ENCODE results near the gene AP2A1. TPM values are rescaled to one million over a fixed set of nuclear protein-coding genes. Genes with fewer than 3 reads are reported as not detected.

AP2A1 gene
- total and polyA plus RNA-seq, 4 donors = 31.5 to 87.2 (median 54.4) TPM

- H3K27ac ChIP-seq (ENCODE audit: low read depth in 1 of 2, low read length in 1 of 2) = no peak overlapping the region
- peaks cover 22 to 81% (median 45%) of the 10 kb centered on the region in 4 donors for H3K36me3 ChIP-seq (ENCODE audit: control insufficient read depth in 4 of 4, insufficient read depth in 4 of 4, low read length in 4 of 4)
- WGBS, 2 donors = 94 to 95% methylated on average over 25 of the region's 25 CpGs
- H3K9me3 ChIP-seq (ENCODE audit: control insufficient read depth in 4 of 4, insufficient read depth in 3 of 4, low read length in 3 of 4) = no peaks in the 10 kb centered on the region
- no peak for DNase-seq
- peaks cover 0 to 9% (median 0%) of the 10 kb centered on the region in 5 donors for H3K4me1 ChIP-seq (ENCODE audit: control insufficient read depth in 5 of 5, insufficient read depth in 5 of 5, low read length in 5 of 5)
- no peaks in the 10 kb centered on the region for H3K27me3 ChIP-seq (ENCODE audit: control insufficient read depth in 3 of 3, insufficient read depth in 3 of 3, low read length in 2 of 3)
- TF ChIP-seq CTCF (IDR thresholded peaks at IDR 0.05; ENCODE audit: control extremely low read depth, extremely low read depth) = no peak
- ATAC-seq (ENCODE audit: insufficient read depth, low FRiP score) = no peak
- no peak overlapping the region for H3K9ac ChIP-seq (ENCODE audit: insufficient read depth in 1 of 2, low read length in 2 of 2)
- H3K4me3 ChIP-seq = no peak overlapping the region
These were observed 33.1 kb downstream of the AP2A1 start for GRCh38 chr19:49799798-49800376.

DNA sequence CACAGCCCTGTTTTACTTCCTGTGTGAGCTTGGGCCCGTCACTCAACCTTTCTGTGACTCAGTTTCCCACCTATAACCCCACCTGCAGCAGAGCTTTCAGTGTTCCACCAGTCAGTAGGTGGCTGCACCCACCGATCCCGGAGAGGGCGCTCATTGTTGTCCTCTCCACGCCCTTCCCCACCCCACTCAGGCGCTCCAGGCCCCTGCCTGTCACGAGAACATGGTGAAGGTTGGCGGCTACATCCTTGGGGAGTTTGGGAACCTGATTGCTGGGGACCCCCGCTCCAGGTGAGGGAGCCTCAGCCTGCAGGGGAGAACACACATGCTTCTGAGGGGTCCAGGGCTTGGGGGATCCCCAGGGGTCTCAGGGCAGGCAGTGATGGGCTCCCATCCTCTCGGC lies 34.0 kb downstream of the AP2A1 start:
- no peak overlapping the region for H3K27ac ChIP-seq (ENCODE audit: low read depth in 1 of 2, low read length in 1 of 2)
- DNase-seq (no peak), ATAC-seq (ENCODE audit: insufficient read depth, low FRiP score) (no peak)
- no peak overlapping the region for H3K9ac ChIP-seq (ENCODE audit: insufficient read depth in 1 of 2, low read length in 2 of 2)
- no peak for TF ChIP-seq CTCF (IDR thresholded peaks at IDR 0.05; ENCODE audit: control extremely low read depth, extremely low read depth)
- H3K4me3 ChIP-seq = no peak overlapping the region
- WGBS, 2 donors = 93 to 94% methylated on average over 10 of the region's 10 CpGs
- H3K4me1 ChIP-seq (ENCODE audit: control insufficient read depth in 5 of 5, insufficient read depth in 5 of 5, low read length in 5 of 5) = peaks cover 0 to 9% (median 0%) of the 10 kb centered on the region in 5 donors
- no peaks in the 10 kb centered on the region for H3K9me3 ChIP-seq (ENCODE audit: control insufficient read depth in 4 of 4, insufficient read depth in 3 of 4, low read length in 3 of 4)
- H3K27me3 ChIP-seq (ENCODE audit: control insufficient read depth in 3 of 3, insufficient read depth in 3 of 3, low read length in 2 of 3) = no peaks in the 10 kb centered on the region
- peaks cover 18 to 72% (median 39%) of the 10 kb centered on the region in 4 donors for H3K36me3 ChIP-seq (ENCODE audit: control insufficient read depth in 4 of 4, insufficient read depth in 4 of 4, low read length in 4 of 4)

DNA sequence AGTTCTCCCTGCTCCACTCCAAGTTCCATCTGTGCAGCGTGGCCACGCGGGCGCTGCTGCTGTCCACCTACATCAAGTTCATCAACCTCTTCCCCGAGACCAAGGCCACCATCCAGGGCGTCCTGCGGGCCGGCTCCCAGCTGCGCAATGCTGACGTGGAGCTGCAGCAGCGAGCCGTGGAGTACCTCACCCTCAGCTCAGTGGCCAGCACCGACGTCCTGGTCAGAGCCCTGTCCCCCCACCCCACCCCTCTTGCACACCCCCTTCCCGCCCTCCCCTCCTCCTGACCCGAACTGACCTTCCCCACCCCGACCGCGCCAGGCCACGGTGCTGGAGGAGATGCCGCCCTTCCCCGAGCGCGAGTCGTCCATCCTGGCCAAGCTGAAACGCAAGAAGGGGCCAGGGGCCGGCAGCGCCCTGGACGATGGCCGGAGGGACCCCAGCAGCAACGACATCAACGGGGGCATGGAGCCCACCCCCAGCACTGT lies 34.6 kb downstream of the AP2A1 start:
- TF ChIP-seq CTCF (IDR thresholded peaks at IDR 0.05; ENCODE audit: control extremely low read depth, extremely low read depth) = no peak
- Histone ChIP-seq H3K27ac (ENCODE audit: low read depth in 1 of 2, low read length in 1 of 2) (no peak overlapping the region), H3K4me3 (no peak overlapping the region), H3K9ac (ENCODE audit: insufficient read depth in 1 of 2, low read length in 2 of 2) (no peak overlapping the region), H3K4me1 (ENCODE audit: control insufficient read depth in 5 of 5, insufficient read depth in 5 of 5, low read length in 5 of 5) (peaks cover 0 to 9% (median 0%) of the 10 kb centered on the region in 5 donors), H3K9me3 (ENCODE audit: control insufficient read depth in 4 of 4, insufficient read depth in 3 of 4, low read length in 3 of 4) (no peaks in the 10 kb centered on the region), H3K36me3 (ENCODE audit: control insufficient read depth in 4 of 4, insufficient read depth in 4 of 4, low read length in 4 of 4) (peaks cover 13 to 70% (median 33%) of the 10 kb centered on the region in 4 donors), H3K27me3 (ENCODE audit: control insufficient read depth in 3 of 3, insufficient read depth in 3 of 3, low read length in 2 of 3) (no peaks in the 10 kb centered on the region)
- ATAC-seq (ENCODE audit: insufficient read depth, low FRiP score) (no peak), DNase-seq (no peak)
- 84 to 90% methylated on average over 32 of the region's 32 CpGs for WGBS, 2 donors
